HCEC 1CT (cell line): Measurements from ENCODE around the gene TFR2.

Experiments used
- DNase-seq: peaks from one replicate; pipeline ENCODE4 v3.0.0-alpha.2; 2017

Gene TFR2

GRCh38 chr7:100570954-100571828, 70.2 kb downstream of the TFR2 start:
- no peak for DNase-seq
